Hepatocyte (in vitro differentiated cells): ENCODE results near the gene MED8.
"Not testable (repeated sequence)": the region's sequence is repeated elsewhere in the genome, so short reads cannot be mapped to it uniquely, and the experiment has no call there.

ENCODE experiments used
- CTCF ChIP-seq: fragments of 200-600 bp; sonication (generic); IDR thresholded peaks from 2 replicates; pipeline ENCODE4 v1.5.1; 2016; ENCODE audit warnings: antibody characterized with exemption, mild to moderate bottlenecking; ENCODE audit not compliant: poor library complexity
- EZH2 ChIP-seq: fragments of 200-600 bp; sonication (generic); IDR thresholded peaks from 2 replicates; pipeline ENCODE4 v1.6.1; 2016; ENCODE audit warnings: antibody characterized with exemption, mild to moderate bottlenecking, borderline replicate concordance
- EZH2phosphoT487 ChIP-seq: fragments of 200-600 bp; sonication (generic); IDR thresholded peaks from one replicate; pipeline ENCODE4 v1.6.1; 2018; ENCODE audit warnings: antibody characterized with exemption, mild to moderate bottlenecking, low read depth, moderate library complexity; ENCODE audit not compliant: unreplicated experiment, severe bottlenecking

GRCh38 chr1:43369779-43370178, 19.8 kb downstream of the MED8 start:
- not testable (repeated sequence) for TF ChIP-seq CTCF, EZH2, EZH2phosphoT487
